HFFc6 (cell line): ENCODE measurements around the gene C6orf120. TPM values are rescaled to one million over a fixed set of nuclear protein-coding genes. Genes with fewer than 3 reads are reported as not detected.

Experiments used
- DNase-seq: peaks from one replicate; pipeline ENCODE4 v3.0.0-alpha.2; 2018
- H3K27ac Mint-ChIP-seq: 2 replicates; pipeline ENCODE4 v1.8.0; 2020; ENCODE audit warnings: mild to moderate bottlenecking, mixed read lengths
- H3K27me3 Mint-ChIP-seq: 2 replicates; pipeline ENCODE4 v1.8.0; 2021; ENCODE audit warnings: mild to moderate bottlenecking, moderate library complexity, mixed read lengths; ENCODE audit not compliant: insufficient read depth
- H3K36me3 Mint-ChIP-seq: 2 replicates; pipeline ENCODE4 v1.8.0; 2021; ENCODE audit warnings: low read depth, mixed read lengths
- H3K4me1 Mint-ChIP-seq: 2 replicates; pipeline ENCODE4 v1.8.0; 2020; ENCODE audit warnings: low read depth, mixed read lengths
- H3K4me3 Mint-ChIP-seq: 2 replicates; pipeline ENCODE4 v1.8.0; 2020; ENCODE audit warnings: mild to moderate bottlenecking, moderate library complexity, mixed read lengths
- H3K9me3 Mint-ChIP-seq: 2 replicates; pipeline ENCODE4 v1.8.0; 2020; ENCODE audit warnings: mild to moderate bottlenecking, mixed read lengths
- CTCF ChIP-seq: fragments of 200-600 bp; sonication (generic); IDR thresholded peaks from 2 replicates; pipeline ENCODE4 v1.5.0; 2021; ENCODE audit warnings: antibody characterized with exemption, mild to moderate bottlenecking
- total RNA-seq, 6 experiments: library from RNA; stranded (reverse); fragmentation: NEBNext Ultra II Directional; extraction: Animal tissue kit (Norgen Biotek cat#: 25700); gene quantifications; 2 replicates in 1 of 6; 3 replicates in 5 of 6; pipeline ENCODE4 v1.2.3, GENCODE V29; 2021

C6orf120 gene
- total RNA-seq, 6 experiments from 2014 or later = 44.9 to 53.5 (median 48.7) TPM

GRCh38 chr6:169729961-169730360 lies 28.0 kb downstream of the C6orf120 start:
- DNase-seq = no peak
- Mint-ChIP-seq H3K9me3 (no peaks in the 10 kb centered on the region), H3K27me3 (peaks cover 16% of the 10 kb centered on the region), H3K27ac (no peak overlapping the region), H3K4me3 (no peak overlapping the region), H3K4me1 (peaks cover 12% of the 10 kb centered on the region), H3K36me3 (no peaks in the 10 kb centered on the region)
- no peak for TF ChIP-seq CTCF

- Mint-ChIP-seq H3K27ac (no peak overlapping the region), H3K4me3 (no peak overlapping the region), H3K4me1 (no peaks in the 10 kb centered on the region), H3K36me3 (no peaks in the 10 kb centered on the region), H3K27me3 (peaks cover 25% of the 10 kb centered on the region), H3K9me3 (no peaks in the 10 kb centered on the region)
- TF ChIP-seq CTCF = no peak
- DNase-seq = no peak
These were observed 36.5 kb downstream of the C6orf120 start for GRCh38 chr6:169738204-169738975.

DNA sequence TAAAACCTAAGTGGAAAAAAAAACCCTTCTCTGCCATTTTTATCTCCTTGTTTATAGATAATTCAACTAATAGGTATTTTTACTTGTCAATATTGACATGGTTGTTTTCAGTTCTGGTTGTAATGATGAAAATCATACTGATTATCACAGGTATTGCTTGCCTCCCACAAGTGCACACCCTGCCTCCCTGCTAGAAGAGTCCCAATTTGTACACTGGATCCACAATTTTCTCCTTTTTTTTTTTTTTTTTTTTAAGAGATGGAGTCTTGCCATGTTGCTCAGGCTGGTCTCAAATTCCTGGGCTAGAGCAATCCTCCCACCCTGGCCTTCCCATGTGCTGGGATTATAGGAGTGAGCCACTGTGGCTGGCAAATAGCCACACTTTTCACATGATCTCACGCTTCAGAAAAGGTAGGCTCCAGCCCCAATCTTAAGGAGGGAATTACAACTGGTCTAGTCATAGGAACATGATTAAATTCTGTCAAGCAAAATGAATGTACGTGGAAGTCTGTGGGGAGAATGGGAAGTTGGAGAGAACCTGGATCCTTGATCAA lies 37.1 kb downstream of the C6orf120 start:
- Mint-ChIP-seq H3K27ac (no peak overlapping the region), H3K36me3 (no peaks in the 10 kb centered on the region), H3K9me3 (no peaks in the 10 kb centered on the region), H3K4me1 (no peaks in the 10 kb centered on the region), H3K27me3 (peaks cover 21% of the 10 kb centered on the region), H3K4me3 (no peak overlapping the region)
- TF ChIP-seq CTCF = no peak
- DNase-seq = no peak

DNA sequence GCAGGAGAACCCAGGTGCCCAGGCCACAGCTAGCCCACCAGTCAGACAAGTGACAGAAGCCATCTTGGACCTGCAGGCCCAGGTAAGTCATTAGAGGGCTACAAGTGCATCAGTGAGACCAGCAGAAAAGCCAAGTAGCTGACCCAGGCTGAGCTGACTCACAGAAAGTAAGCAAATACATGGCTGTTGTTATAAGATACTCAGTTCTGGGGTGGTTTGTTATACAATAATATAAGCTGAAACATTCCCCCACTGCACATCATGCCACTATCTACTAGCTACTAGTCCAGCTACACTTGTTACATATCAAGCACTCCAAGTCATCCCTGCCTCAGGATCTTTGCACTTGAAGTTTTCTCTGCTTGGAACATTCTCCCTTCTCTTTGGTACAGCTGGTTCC lies 39.4 kb downstream of the C6orf120 start:
- Mint-ChIP-seq H3K9me3 (no peaks in the 10 kb centered on the region), H3K36me3 (no peaks in the 10 kb centered on the region), H3K27me3 (peaks cover 6% of the 10 kb centered on the region), H3K4me3 (no peak overlapping the region), H3K4me1 (no peaks in the 10 kb centered on the region), H3K27ac (no peak overlapping the region)
- no peak for DNase-seq
- no peak for TF ChIP-seq CTCF

GRCh38 chr6:169745405-169745804 lies 43.5 kb downstream of the C6orf120 start:
- Mint-ChIP-seq H3K4me3 (no peak overlapping the region), H3K27ac (no peak overlapping the region), H3K9me3 (no peaks in the 10 kb centered on the region), H3K4me1 (peaks cover 9% of the 10 kb centered on the region), H3K36me3 (no peaks in the 10 kb centered on the region), H3K27me3 (peaks cover 2% of the 10 kb centered on the region)
- TF ChIP-seq CTCF = no peak
- no peak for DNase-seq
